Neural progenitor cell (in vitro differentiated cells): ENCODE results near the gene CT47A1. TPM values are rescaled to one million over a fixed set of nuclear protein-coding genes. Genes with fewer than 3 reads are reported as not detected.
A peak's percentile ranks its signal among the peaks of the same experiment; 100 is the strongest.
"Not testable (repeated sequence)": the region's sequence is repeated elsewhere in the genome, so short reads cannot be mapped to it uniquely, and the experiment has no call there.

Experiments used
- DNase-seq: peaks from one replicate; pipeline ENCODE4 v3.0.0-alpha.2; 2016; ENCODE audit warnings: low spot score
- H2AFZ ChIP-seq: fragments of 200-600 bp; sonication (generic); replicated peaks from 2 replicates; pipeline ENCODE4 v1.6.1; 2016; ENCODE audit warnings: antibody characterized with exemption
- H3F3A ChIP-seq: fragments of 200-600 bp; sonication (generic); 2 replicates; pipeline ENCODE4 v1.6.1; 2016; ENCODE audit warnings: antibody characterized with exemption, low read depth
- H3K27ac ChIP-seq: fragments of 200-600 bp; sonication (generic); 2 replicates; pipeline ENCODE4 v1.5.1; 2016; ENCODE audit warnings: mild to moderate bottlenecking
- H3K27me3 ChIP-seq: fragments of 200-600 bp; sonication (generic); 2 replicates; pipeline ENCODE4 v1.6.1; 2016; ENCODE audit warnings: mild to moderate bottlenecking, moderate library complexity
- H3K36me3 ChIP-seq: fragments of 200-600 bp; sonication (generic); 2 replicates; pipeline ENCODE4 v1.5.1; 2016
- H3K4me1 ChIP-seq: fragments of 200-600 bp; sonication (generic); 2 replicates; pipeline ENCODE4 v1.6.1; 2016; ENCODE audit warnings: mixed run types
- H3K4me2 ChIP-seq: fragments of 200-600 bp; sonication (generic); 2 replicates; pipeline ENCODE4 v1.6.1; 2016
- H3K4me3 ChIP-seq: fragments of 200-600 bp; sonication (generic); 2 replicates; pipeline ENCODE4 v1.5.1; 2016
- H3K79me2 ChIP-seq: fragments of 200-600 bp; sonication (generic); 2 replicates; pipeline ENCODE4 v1.6.1; 2016; ENCODE audit warnings: low read depth
- H3K9ac ChIP-seq: fragments of 200-600 bp; sonication (generic); 2 replicates; pipeline ENCODE4 v1.6.1; 2016
- H3K9me3 ChIP-seq: fragments of 200-600 bp; sonication (generic); 2 replicates; pipeline ENCODE4 v1.5.1; 2016; ENCODE audit warnings: low read depth
- H4K20me1 ChIP-seq: fragments of 200-600 bp; sonication (generic); 2 replicates; pipeline ENCODE4 v1.6.1; 2016; ENCODE audit warnings: low read depth
- H3K27ac Mint-ChIP-seq: 3 replicates; pipeline ENCODE4 v1.8.0; 2021; ENCODE audit warnings: mixed read lengths
- H3K27me3 Mint-ChIP-seq: 2 replicates; pipeline ENCODE4 v1.8.0; 2022; ENCODE audit warnings: low read depth, mild to moderate bottlenecking, inconsistent platforms, moderate library complexity, mixed read lengths; ENCODE audit not compliant: insufficient read depth
- H3K36me3 Mint-ChIP-seq: 3 replicates; pipeline ENCODE4 v1.8.0; 2021; ENCODE audit warnings: mixed read lengths
- H3K4me1 Mint-ChIP-seq: 3 replicates; pipeline ENCODE4 v1.8.0; 2021; ENCODE audit warnings: mixed read lengths
- H3K4me3 Mint-ChIP-seq: 3 replicates; pipeline ENCODE4 v1.8.0; 2021; ENCODE audit warnings: mild to moderate bottlenecking, moderate library complexity, mixed read lengths
- H3K9me3 Mint-ChIP-seq: 3 replicates; pipeline ENCODE4 v1.8.0; 2020; ENCODE audit warnings: mixed read lengths
- EZH2 ChIP-seq: fragments of 200-600 bp; sonication (generic); IDR thresholded peaks from 2 replicates; pipeline ENCODE4 v1.6.1; 2017; ENCODE audit warnings: antibody characterized with exemption, mild to moderate bottlenecking, moderate library complexity
- EZH2phosphoT487 ChIP-seq: fragments of 200-600 bp; sonication (generic); IDR thresholded peaks from 2 replicates; pipeline ENCODE4 v1.6.1; 2017; ENCODE audit warnings: antibody characterized with exemption
- small RNA-seq: library from RNA; depleted of rRNA; stranded (forward); fragments of <200 nt; gene quantifications from one replicate; pipeline ENCODE3, GENCODE V24; 2015
- total RNA-seq: library from RNA; depleted of rRNA; stranded (reverse); fragments of >200 nt; gene quantifications from 2 replicates; pipeline ENCODE4 v1.2.3, GENCODE V29; 2015; ENCODE audit warnings: low replicate concordance
- TF ChIP-seq, protein P1 (sequence below): fragments of 200-600 bp; sonication (generic); IDR thresholded peaks from 2 replicates; pipeline ENCODE4 v1.5.1; 2017; ENCODE audit warnings: antibody characterized with exemption, mild to moderate bottlenecking

Gene CT47A1
- total RNA-seq, 1 donor from 2014 or later = not detected

DNA sequence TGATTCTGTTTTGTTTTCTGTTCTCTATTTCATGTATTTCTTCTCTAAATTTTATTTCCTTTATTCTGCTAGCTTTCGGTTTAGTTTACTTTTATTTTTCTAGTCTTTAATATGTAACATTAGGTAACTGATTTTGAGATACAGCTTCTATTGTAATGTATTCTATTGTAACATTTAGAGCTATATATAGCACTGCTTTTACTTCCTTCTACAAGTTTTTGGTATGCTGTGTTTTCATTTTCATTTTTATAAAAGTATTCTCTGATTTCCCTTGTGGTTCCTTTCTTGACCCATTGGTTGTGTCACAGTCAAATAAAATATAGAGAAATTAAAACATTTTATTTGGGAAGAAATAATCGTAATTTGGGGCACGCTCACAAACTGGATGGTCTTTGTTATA lies 13.9 kb upstream of the CT47A1 start:
- no peak overlapping the region for H3K27ac Mint-ChIP-seq
- no peaks in the 10 kb centered on the region for H3F3A ChIP-seq
- no peaks in the 10 kb centered on the region for H3K79me2 ChIP-seq
- H3K9me3 ChIP-seq = no peaks in the 10 kb centered on the region
- H3K4me3 Mint-ChIP-seq = no peak overlapping the region
- H3K4me1 Mint-ChIP-seq = no peaks in the 10 kb centered on the region
- no peaks in the 10 kb centered on the region for H3K36me3 ChIP-seq
- no peak for TF ChIP-seq EZH2phosphoT487
- TF ChIP-seq EZH2 = no peak
- TF ChIP-seq, protein P1, sequence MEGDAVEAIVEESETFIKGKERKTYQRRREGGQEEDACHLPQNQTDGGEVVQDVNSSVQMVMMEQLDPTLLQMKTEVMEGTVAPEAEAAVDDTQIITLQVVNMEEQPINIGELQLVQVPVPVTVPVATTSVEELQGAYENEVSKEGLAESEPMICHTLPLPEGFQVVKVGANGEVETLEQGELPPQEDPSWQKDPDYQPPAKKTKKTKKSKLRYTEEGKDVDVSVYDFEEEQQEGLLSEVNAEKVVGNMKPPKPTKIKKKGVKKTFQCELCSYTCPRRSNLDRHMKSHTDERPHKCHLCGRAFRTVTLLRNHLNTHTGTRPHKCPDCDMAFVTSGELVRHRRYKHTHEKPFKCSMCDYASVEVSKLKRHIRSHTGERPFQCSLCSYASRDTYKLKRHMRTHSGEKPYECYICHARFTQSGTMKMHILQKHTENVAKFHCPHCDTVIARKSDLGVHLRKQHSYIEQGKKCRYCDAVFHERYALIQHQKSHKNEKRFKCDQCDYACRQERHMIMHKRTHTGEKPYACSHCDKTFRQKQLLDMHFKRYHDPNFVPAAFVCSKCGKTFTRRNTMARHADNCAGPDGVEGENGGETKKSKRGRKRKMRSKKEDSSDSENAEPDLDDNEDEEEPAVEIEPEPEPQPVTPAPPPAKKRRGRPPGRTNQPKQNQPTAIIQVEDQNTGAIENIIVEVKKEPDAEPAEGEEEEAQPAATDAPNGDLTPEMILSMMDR = no peak
- no peak overlapping the region for H3K4me3 ChIP-seq
- peaks cover 2% of the 10 kb centered on the region for H3K9me3 Mint-ChIP-seq
- no peak overlapping the region for H3K27ac ChIP-seq
- H3K4me1 ChIP-seq = no peaks in the 10 kb centered on the region
- H3K36me3 Mint-ChIP-seq = no peaks in the 10 kb centered on the region
- no peak for DNase-seq
- no peaks in the 10 kb centered on the region for H3K27me3 Mint-ChIP-seq
- H3K4me2 ChIP-seq = no peak overlapping the region
- no peaks in the 10 kb centered on the region for H3K27me3 ChIP-seq
- H4K20me1 ChIP-seq = no peaks in the 10 kb centered on the region
- H3K9ac ChIP-seq = no peak overlapping the region
- peak overlapping the region; percentile 59 for H2AFZ ChIP-seq

DNA sequence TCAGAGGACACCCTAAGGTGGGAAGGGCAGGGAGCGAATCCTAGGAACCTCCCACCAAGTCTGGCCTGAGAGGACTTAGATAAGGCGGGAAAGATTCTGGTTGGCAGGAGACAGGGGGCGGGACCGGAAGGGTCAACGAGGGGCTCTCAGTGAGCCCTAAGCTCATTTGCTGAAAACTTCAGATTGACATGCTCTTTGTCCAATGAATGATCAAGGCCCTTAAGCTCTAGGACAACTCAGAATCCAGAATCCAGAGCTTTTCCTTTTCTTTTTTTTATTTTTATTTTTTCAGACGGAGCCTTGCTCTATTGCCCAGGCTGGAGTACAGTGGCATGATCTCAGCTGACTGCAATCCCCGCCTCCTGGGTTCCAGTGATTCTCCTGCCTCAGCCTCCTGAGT lies 29.1 kb downstream of the CT47A1 start, which contains the start of gene CT47A7:
Gene CT47A7, minus strand, starts transcription at position 101 of the 400 bp plus-strand sequence. CDS start 255 bp downstream, outside the sequence.
- not testable (repeated sequence) for H3K4me1 ChIP-seq, H3K4me3 Mint-ChIP-seq, H3K4me3 ChIP-seq, H3K9me3 ChIP-seq, H3K27me3 Mint-ChIP-seq, H2AFZ ChIP-seq, H3K36me3 Mint-ChIP-seq, H3K4me1 Mint-ChIP-seq, H3K36me3 ChIP-seq, H4K20me1 ChIP-seq, H3K4me2 ChIP-seq, H3K27ac Mint-ChIP-seq, H3K27me3 ChIP-seq, H3K27ac ChIP-seq, DNase-seq, H3K79me2 ChIP-seq, H3K9me3 Mint-ChIP-seq, H3F3A ChIP-seq, H3K9ac ChIP-seq

Small RNA genes lying within 50 kb of the gene (small RNA-seq; reads per million reads assigned to genes)
- not detected for gene AL670379.1
- not detected for gene AL670379.10
- not detected for gene AL670379.11
- gene AL670379.12 = not detected
- gene AL670379.2 = not detected
- gene AL670379.3 = not detected
- not detected for gene AL670379.4
- not detected for gene AL670379.5
- not detected for gene AL670379.6
- not detected for gene AL670379.7
- gene AL670379.8 = not detected
- gene AL670379.9 = not detected

Other genes with a start within 250 kb of the CT47A1 start
- not detected in 2 replicates for gene CT47B1, start 109.9 kb downstream of the CT47A1 start, total RNA-seq
- not detected in 2 replicates for gene CT47A11, start 48.6 kb downstream of the CT47A1 start, total RNA-seq
- gene CT47A10, start 43.7 kb downstream of the CT47A1 start, total RNA-seq = not detected in 2 replicates
- not detected in 2 replicates for gene CT47A9, start 38.9 kb downstream of the CT47A1 start, total RNA-seq
- gene CT47A8, start 34.0 kb downstream of the CT47A1 start, total RNA-seq = not detected in 2 replicates
- gene CT47A7, start 29.2 kb downstream of the CT47A1 start, total RNA-seq = not detected in 2 replicates
- not detected in 2 replicates for gene CT47A6, start 24.3 kb downstream of the CT47A1 start, total RNA-seq
- gene CT47A5, start 19.4 kb downstream of the CT47A1 start, total RNA-seq = not detected in 2 replicates
- not detected in 2 replicates for gene CT47A4, start 14.6 kb downstream of the CT47A1 start, total RNA-seq
- gene CT47A3, start 9.7 kb downstream of the CT47A1 start, total RNA-seq = not detected in 2 replicates
- not detected in 2 replicates for gene CT47A2, start 4.8 kb downstream of the CT47A1 start, total RNA-seq
- 7.5 and 8.9 TPM in 2 replicates for gene GLUD2, start 61.9 kb upstream of the CT47A1 start, total RNA-seq